GM19043 (cell line): ENCODE results near the gene CYP2U1.
"Not testable (repeated sequence)": the region's sequence is repeated elsewhere in the genome, so short reads cannot be mapped to it uniquely, and the experiment has no call there.

Experiments used
- ATAC-seq: cut with Tn5 transposase; IDR thresholded peaks from one replicate; pipeline ENCODE4 v1.9.1; 2021; ENCODE audit warnings: low read depth; ENCODE audit not compliant: unreplicated experiment

CYP2U1 gene

DNA sequence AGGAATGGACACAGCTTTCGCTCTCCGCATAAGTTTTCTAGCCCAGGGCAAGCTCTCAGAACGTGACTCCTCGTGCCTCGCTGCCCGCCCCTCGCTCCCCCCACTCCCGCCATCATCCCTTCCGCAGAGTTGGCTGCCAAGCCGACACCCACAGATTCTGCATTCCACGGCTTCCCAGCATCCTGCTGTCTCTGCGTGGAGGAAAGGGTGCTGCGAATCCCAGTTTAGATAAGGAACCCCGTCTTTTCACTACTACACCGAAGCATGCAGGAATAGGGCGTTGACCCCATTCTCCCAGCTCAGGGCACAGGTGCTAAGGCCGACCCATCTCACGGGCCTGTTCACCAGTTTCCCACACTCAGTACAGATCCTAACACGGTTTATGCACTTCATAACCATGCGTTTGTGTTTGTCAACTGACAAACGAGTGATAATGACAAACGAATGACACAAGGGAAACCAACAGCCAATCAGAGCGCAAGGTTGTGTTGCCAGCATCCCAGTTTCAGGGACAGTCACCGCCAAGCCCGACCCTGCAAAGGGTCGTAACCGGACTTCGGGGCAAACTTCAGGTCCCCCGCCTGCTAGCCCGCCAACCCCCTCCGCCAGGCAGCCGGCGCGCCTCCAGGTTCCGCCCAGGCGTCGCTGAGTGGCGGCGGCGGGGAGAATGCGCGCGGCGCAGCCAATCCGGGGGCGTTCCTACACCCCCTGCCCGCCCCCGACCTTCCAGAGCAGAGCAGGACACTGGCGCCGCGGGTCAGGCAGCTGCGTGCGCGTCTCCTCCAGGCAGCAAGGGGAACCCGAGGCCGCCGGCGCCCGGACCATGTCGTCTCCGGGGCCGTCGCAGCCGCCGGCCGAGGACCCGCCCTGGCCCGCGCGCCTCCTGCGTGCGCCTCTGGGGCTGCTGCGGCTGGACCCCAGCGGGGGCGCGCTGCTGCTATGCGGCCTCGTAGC, at the start of gene CYP2U1:
TSS of gene CYP2U1 (plus strand) at position 729 of the 954 bp plus-strand sequence. CDS start at position 824, 95 bp downstream.
- peak; percentile 93 for ATAC-seq

DNA sequence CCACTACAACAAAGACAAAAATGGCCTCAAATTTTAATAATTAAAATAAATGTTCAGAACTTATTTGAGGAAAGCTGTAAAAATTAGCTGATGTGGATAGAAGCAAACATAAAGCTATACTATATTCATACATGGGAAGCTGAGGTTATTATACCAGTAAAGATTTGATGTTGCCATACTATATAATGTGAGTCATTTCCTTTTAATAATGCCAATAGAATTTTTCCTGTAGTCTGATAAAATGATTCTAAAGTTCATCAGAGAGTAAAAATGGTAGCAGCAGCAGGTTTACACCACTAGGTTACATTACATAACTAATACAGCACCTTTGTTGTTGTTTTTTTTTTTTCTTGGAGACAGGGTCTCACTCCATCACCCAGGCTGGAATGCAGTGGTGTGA, 45.5 kb upstream of the CYP2U1 start:
- ATAC-seq, result no peak

DNA sequence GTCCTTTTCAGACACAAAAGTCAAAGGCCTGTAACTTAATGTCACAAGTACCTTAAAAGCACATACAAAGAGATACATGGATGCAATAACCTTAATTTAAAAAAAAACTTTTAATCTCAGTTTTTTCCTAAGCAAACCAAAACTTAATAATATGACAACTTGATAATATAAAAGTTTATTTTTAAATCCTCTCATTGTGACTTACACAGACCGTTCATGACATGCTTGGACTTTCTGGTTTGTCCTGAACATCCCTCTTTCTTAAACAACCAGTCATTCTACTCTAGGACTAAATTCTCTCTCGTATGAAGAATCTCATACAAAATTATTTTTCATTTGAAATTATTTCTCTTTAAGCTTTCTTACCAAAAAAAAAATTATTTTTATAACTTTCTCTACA, 43.1 kb upstream of the CYP2U1 start:
- ATAC-seq, result no peak

DNA sequence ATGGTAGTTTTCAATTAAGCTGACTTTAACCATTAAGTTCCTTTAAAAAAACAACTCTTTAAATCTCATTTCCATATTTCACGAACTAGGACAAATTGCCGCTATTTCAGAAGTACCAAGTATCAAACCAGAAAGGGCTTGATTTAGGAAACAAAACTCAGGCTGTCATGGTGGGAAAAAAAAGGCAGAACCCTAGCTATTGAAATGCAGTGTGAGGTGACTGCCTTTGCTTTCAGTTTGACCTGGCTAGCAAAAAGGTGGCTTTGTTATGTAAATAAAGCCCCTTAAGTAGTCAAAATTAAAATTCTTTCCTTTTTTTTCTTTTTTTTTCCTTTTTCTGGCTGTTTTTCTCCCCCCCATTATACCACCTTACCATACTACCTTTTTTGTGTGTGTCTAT, 40.6 kb upstream of the CYP2U1 start:
- ATAC-seq, result no peak

DNA sequence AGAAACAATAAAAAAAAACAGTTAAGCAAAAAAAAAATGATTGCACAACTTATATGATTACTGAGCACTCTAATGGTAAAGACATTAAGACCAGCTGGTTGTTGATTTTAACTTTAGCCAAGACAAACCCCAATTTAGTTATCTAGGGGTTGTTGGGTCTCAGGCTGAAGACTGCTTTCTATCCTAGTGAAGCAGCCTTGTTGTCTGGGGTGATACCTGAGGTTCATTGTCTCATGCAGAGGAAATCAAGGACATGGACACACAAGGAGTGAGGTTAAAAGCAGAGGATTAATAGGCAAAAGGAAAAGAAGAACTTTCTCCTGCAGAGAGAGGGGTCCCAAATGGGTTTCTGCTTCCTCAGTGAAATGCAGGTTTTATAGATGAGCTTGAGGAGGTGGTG, 40.0 kb upstream of the CYP2U1 start:
- ATAC-seq, result no peak

DNA sequence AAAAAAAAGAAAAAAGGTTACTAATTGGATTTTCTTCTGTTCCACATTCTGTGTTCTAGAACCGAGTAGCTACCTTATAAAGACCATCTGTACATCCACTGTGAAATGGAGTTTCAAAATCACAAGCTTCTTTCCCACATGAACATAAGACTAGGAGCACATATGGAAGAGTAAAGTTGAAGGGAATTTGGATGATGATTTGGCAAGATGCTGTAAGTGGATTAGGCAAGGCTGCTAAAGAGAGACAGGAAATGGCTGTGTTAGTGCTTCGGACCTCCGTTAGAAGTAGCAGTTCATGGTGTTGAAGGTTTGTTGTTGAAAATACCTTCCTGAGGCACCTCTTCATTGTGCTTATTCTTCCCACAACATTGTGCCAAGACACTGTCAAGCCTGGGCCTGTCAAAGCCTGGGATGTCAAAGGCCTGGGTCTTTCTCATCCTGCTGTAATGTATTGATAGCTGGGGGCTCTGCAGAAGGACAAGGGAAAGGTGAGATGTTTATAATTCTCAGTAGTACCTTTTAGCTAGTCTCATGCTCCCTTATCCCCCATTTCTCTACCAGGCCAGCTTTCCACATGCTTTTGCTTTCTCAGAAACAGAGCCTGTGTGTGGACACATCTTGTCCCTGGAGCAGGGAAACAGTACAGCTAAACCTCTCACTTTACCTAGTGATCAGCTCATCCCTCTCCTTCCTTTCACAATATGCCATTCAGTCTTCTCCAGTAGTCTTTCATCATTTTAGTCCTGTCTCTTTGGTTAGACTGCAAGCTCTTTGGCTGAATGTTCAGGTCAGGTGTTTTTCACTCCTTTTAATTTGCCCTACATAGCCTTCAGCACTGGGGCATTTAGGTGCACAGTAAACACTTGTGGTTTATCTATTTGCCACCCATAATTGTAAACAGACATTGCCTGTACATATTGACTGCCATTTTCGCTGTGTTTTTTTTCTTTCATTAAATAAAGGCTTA, 37.9 kb upstream of the CYP2U1 start:
- ATAC-seq, result no peak

DNA sequence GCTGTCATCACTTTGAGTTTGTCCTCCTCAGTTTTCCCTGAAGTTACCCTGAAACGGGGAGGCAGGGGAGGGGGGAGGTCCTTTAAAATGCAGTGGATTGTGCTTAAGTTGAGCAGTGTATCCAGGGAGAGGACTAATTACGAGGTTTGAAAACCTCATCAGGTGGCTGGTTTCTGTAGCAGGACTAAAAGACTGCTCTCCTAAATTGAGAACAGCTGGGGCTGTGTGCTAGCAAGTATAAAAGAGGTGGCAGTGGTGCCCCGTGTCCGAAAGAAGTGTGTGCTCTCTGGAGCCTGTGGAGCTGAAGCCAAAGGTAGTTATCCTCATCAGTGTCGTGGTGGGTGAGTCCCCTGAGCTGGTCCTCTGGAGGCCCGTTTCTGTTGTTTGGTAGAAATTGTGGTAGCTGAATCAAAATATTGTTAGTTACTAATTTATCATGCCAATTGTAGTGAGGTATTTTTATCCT, 37.2 kb upstream of the CYP2U1 start:
- no peak for ATAC-seq

DNA sequence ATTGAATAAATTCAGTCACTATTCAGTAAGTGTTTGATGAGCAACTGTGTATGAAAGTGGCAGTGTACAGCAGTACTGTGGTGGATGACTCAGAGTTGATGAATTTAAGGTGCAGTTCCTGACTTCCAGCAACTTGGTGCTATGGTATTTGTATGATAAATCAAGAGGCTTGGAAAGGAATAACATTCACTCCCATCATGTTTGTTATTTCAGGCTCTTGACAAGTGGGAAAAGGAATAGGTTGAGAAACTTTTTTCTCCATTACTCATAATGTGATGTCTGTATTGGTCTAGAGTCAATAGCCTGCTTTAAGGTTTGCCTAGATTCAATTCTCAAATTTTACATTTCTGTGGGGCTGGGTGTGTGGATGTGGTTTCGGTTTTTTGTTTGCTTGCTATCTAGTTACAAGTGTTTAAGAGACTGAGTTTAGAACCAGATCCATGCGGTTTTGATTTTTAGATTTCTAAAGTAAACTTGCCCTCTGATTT, 35.1 kb upstream of the CYP2U1 start:
- no peak for ATAC-seq

DNA sequence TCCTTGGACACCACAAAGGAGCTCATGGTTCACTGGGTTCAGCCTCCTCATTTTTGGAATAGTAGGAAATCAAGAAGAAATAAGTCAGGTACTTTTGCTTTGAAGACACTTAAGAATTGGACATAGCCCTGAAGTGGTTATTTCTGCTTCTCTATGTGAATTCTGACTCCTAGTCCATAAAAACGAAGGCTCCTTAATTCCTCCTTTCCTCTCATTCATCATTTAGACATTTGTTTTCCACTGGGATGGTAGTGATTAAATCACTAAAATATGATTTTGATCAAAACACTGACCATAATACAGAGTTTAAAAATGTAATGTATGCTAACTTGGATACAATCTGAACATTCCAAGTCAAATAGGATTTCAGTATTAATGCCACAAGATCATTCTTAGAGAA, 34.7 kb upstream of the CYP2U1 start:
- ATAC-seq, result no peak

DNA sequence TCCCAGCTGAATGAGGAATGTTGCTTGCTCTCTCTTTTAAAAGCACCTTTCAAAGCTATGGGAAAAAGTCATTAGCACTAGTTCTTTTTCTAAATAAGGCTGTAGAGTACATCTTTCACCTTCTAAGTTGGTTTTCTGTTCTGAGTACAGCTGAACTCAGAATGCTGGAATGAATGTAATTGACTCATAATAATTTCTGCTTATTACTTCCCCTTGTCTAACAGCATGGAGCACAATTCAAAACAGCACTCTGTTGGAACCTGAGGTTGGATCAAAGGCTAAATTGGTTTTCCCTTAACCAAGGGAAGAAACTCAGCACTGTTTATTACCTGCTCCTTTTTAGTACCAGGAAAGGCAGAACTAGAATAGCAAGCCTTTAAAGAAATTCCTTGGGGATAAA, 33.5 kb upstream of the CYP2U1 start:
- no peak for ATAC-seq

DNA sequence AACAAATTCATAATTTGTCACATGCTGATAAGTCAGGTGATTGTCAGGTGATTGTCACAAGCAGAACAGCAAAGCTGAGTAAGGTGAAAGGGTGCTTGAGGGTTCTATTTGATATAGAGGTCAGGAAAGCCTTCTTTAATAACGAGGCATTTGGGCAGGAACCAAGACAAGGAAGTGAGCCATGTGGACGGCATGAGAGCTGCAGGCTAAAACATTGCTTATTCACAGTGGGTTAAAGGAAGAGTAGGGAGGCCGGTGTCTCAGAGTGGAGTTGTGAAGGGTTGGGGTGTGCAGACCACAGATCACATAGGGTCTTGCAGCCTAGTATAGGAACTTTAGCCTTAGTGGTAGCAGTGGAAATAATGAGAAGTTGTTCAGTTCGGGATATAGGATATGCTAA, 31.3 kb upstream of the CYP2U1 start:
- no peak for ATAC-seq

DNA sequence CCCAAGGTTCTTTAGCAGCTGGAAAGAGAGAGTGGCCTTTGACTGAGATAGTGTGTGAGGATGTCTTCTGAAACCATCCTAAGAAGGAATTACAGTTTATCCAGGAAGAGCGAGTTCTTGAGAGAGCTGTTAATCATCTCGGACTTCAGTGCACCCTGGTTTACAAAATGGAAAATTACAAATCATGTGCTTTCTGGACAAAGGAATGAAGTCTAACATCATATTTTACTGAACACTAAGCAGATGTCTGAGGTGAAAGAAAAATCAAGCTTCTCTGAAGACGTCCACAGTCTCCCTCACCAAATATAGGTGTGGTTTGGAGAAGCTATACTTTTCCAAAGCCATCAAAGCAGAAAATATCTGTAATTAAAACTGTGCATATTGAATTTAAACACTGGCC, 30.8 kb upstream of the CYP2U1 start:
- no peak for ATAC-seq

DNA sequence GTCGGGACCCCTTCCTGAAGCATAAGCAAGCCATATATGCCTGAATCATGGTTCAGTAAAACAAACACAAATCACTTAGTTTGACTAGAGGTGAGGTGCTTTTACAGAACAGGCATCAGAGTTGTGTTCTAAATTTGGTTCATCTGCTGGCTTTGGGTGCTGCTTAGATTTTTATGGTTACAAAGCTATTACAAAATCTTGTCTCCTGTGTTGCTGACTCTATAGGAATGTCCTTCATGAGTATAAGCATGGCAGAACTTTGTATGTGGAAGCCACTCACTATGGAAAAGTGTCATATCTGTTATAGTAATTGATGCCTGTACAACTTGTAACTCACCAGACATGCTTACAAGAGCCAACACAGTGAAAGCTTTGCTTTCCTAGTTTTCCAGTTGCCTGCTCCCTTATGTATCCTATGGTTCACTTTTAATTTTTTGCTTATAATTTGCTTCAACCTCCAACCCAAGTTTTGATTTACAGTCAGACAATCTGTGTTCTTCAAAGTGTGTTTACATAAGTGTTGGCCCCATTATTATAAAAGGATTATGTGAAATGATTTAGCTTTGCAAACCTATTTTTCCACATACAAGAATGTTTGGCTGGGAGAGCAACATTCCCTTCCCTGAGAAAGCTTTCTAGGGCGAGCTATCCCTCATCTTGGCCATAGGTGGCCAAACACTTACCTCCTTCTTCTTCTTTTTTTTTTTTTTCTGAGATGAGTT, 30.0 kb upstream of the CYP2U1 start:
- no peak for ATAC-seq

DNA sequence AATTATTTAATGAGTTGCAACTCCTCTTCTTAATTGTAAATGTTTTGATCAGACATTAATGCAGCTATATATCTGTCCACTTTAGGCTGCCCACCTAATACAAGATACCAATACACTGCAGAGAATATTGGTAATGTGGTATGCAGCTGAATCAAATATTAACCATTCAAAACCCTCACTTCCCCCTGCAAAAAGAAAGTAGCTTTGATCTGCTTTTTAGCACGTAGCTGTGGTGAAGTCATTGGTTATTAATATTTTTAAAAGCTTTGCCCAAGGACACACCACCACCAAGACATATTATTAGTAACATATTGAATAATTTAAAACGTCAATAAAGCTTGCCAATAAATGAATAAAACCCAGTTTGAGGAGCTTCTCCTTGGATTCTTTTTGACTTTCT, 28.6 kb upstream of the CYP2U1 start:
- peak; percentile 92 for ATAC-seq

DNA sequence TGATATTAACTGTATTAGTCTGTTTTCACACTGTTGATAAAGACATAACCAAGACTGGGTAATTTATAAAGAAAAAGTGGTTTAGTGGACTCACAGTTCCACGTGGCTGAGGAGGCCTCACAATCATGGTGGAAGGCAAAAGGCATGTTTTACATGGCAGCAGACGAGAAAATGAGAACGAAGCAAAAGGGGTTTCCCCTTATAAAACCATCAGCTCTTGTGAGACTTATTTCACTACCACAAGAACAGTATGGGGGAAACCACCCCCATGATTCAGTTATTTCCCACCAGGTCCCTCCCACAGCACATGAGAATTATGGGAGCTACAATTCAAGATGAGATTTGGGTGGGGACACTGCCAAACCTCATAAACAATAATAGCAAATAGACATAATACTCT, 26.3 kb upstream of the CYP2U1 start:
- ATAC-seq, result not testable (repeated sequence)

DNA sequence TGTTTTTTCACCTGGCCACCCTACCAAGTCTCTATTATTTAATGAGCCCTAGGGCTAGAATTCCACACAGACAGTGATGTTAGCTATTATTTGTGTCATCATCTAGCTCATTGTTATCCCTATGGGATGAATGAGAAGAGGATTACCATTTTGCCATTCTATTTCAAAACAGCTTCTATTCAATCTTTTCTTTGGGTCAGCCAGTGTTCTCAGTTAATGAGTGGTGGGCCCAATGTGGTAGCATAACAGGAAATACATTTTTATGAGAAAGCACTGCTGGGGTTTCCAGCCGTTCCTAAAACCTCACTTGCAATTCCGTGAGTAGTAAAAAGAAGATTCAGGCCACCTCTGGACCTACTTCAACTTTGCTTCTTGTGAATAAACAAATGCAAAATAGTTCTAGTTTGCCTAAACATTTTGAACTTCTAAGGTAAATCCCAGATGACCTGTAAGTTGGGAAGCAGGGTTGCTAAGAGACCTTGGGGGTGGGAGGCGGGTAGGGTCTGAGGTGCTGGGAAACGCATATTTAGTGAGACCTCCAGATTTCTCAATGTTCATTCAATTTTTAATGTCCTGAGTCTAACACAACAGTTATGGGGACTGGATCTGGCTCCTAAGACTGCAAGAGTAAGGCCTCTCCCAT, 24.8 kb upstream of the CYP2U1 start:
- ATAC-seq, result no peak

DNA sequence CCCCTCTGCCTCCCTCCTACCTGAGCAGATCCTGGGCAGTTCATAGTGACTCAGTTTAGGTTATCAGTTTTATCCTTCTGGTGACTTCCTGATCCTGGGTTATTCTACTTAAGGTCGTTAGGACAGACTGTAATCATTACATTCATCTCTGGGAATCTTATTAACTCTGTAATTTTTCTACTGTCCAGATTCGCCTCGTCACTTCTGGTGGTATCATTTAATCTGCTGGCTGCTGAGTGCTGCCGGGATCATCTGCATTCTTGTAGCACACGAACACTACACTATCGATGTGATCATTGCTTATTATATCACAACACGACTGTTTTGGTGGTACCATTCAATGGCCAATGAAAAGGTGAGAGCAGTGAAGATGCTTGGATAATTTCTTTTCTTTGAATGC, 23.0 kb upstream of the CYP2U1 start:
- no peak for ATAC-seq

DNA sequence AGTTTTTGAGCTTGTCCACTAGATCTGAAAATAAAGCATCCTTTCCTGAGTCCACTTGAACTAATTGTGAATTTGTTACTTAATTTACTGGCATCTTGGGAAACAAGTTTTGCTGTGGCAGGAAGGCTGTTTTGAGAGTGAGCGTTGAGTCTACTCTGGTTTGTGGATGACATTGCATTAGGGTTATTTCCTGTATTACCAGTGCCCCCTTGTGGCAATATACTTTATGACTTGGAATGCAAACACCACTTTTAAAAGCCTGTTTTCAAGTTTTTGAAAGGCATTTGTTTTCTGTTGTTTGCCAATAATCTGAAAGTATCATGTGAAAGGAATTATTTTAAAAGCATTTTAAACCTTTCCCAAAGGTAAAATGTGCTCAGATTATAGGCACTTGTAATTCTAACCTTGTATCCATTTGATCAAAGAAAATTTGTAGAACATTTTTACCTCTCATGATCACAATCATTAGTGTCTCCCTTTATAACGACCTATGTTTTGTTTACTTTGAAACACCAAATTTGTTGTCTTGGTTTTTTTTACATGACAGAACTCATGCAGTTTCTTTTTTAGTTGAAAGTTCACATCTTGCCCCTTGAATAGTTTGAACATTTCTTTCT, 18.0 kb upstream of the CYP2U1 start:
- peak; percentile 87 for ATAC-seq

DNA sequence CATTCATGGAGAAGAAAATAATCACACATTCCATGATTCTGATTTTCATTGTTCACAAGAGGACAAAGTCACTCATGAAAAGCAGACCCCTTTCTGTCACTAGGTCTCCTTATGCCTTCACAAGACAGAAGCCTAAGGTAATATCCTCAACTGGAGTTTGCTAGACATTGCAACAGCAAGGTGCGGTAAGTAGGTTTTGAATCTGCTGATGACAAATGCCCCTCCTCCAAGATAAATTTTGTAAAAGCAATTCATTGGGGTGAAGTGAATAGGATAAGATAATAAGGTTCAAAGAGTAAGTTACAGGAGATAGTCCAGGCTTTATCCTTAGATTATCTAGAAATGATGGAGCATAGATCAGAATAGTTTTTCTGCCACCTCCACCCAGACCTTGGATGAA, 16.1 kb upstream of the CYP2U1 start:
- ATAC-seq, result no peak
